Measurements from ENCODE around the gene BTBD9. TPM values are rescaled to one million over a fixed set of nuclear protein-coding genes. Genes with fewer than 3 reads are reported as not detected.

Gene BTBD9
- total and polyA plus RNA-seq, 2 donors (not counting 3 experiments of a cell fraction or from before 2014, with no cell fraction given): 4.9 to 15.0 TPM

DNA sequence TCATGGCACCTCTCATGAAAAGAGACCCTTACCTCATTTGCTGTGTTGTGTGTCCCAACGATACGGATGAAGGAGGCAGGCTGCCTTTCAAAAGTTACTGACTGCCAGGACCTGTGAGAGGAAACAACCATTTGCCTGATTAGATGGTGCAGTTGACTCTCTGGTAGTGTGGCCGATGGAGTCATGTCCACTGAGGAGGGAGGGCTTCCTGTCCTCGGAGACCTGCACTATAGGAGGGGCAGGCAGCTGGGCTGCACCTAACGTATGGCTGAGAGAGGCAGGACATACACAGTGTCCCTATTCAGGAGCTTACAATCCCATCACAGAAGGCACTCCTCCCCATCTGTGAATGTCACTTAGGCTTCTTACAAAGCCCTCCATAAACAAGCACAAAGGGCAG lies 447.2 kb downstream of the BTBD9 start:
- Histone ChIP-seq H4K20me1 (replicated peaks; ENCODE audit: control insufficient read depth, extremely low read depth, insufficient read depth, low read length) (no peaks in the 10 kb centered on the region), H3K79me2 (ENCODE audit: control insufficient read depth, insufficient read depth, low read length) (no peaks in the 10 kb centered on the region), H2AFZ (ENCODE audit: low read depth, low read length) (no peak overlapping the region), H3K27me3 (ENCODE audit: control insufficient read depth in 2 of 2, insufficient read depth in 2 of 2, low read length in 2 of 2) (no peaks in the 10 kb centered on the region), H3K4me1 (ENCODE audit: control insufficient read depth, extremely low read depth, insufficient read depth, low read length) (peaks cover 13% of the 10 kb centered on the region), H3K9me3 (replicated peaks; ENCODE audit: control insufficient read depth, insufficient read depth, low read length) (no peaks in the 10 kb centered on the region), H3K4me3 (replicated peaks in 1 of 3; ENCODE audit: insufficient read depth in 1 of 3, low read depth in 1 of 3, low read length in 3 of 3) (no peak overlapping the region), H3K4me2 (ENCODE audit: insufficient read depth, low read length) (no peak overlapping the region), H3K9ac (replicated peaks; ENCODE audit: extremely low read depth, insufficient read depth, low read length) (no peak overlapping the region), H3K9me1 (replicated peaks; ENCODE audit: control insufficient read depth, extremely low read depth, insufficient read depth, low read length) (no peaks in the 10 kb centered on the region), H3K27ac (ENCODE audit: insufficient read depth, low read depth, low read length) (no peak overlapping the region), H3K36me3 (ENCODE audit: control insufficient read depth in 2 of 2, extremely low read depth in 1 of 2, insufficient read depth in 2 of 2, low read length in 2 of 2) (no peaks in the 10 kb centered on the region)
- dilution Hi-C loops (cut with MboI; ENCODE audit: extremely low pct_ligation_motif_present, low sequenced_read_pairs) (no loop called here), intact Hi-C loops (cut with micrococcal nuclease) (loop anchor here (2.0 to 10.0 kb wide), 3 partner anchors 38 to 482 kb away; no protein-coding TSS in a partner anchor)
- TF ChIP-seq JUN (IDR thresholded peaks at IDR 0.05; ENCODE audit: borderline replicate concordance, insufficient read depth, insufficient read length, low read depth) (no peak), MYC (IDR thresholded peaks at IDR 0.05; ENCODE audit: low read depth, low read length) (no peak), FOS (IDR thresholded peaks at IDR 0.05; ENCODE audit: borderline replicate concordance, insufficient read depth, low read length) (no peak), GATA2 (IDR thresholded peaks at IDR 0.05; ENCODE audit: insufficient read depth, insufficient read length, low read depth, low read length) (no peak), EZH2 (IDR thresholded peaks at IDR 0.05; ENCODE audit: borderline replicate concordance, low read depth, low read length, severe bottlenecking) (no peak), POLR2AphosphoS5 (IDR thresholded peaks at IDR 0.05; ENCODE audit: insufficient read depth, low read depth, low read length) (no peak), POLR2A (IDR thresholded peaks at IDR 0.05; ENCODE audit: low read depth, low read length) (no peak)
- TF ChIP-seq, protein P1, sequence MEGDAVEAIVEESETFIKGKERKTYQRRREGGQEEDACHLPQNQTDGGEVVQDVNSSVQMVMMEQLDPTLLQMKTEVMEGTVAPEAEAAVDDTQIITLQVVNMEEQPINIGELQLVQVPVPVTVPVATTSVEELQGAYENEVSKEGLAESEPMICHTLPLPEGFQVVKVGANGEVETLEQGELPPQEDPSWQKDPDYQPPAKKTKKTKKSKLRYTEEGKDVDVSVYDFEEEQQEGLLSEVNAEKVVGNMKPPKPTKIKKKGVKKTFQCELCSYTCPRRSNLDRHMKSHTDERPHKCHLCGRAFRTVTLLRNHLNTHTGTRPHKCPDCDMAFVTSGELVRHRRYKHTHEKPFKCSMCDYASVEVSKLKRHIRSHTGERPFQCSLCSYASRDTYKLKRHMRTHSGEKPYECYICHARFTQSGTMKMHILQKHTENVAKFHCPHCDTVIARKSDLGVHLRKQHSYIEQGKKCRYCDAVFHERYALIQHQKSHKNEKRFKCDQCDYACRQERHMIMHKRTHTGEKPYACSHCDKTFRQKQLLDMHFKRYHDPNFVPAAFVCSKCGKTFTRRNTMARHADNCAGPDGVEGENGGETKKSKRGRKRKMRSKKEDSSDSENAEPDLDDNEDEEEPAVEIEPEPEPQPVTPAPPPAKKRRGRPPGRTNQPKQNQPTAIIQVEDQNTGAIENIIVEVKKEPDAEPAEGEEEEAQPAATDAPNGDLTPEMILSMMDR (IDR thresholded peaks at IDR 0.05; ENCODE audit: extremely low read depth in 1 of 2, insufficient read depth in 1 of 2, low read depth in 1 of 2, low read length in 2 of 2): no peak
- TF ChIP-seq, protein P2, sequence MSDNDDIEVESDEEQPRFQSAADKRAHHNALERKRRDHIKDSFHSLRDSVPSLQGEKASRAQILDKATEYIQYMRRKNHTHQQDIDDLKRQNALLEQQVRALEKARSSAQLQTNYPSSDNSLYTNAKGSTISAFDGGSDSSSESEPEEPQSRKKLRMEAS (IDR thresholded peaks at IDR 0.05; ENCODE audit: insufficient read depth, insufficient read length): no peak
- CTCF ChIA-PET: interaction anchor here (3.4 kb wide), 1 partner anchor 301 kb away, joined by 11 read pairs; no protein-coding TSS in a partner anchor
- BruUV-seq (replicated peaks): no TSS peak
- POLR2A ChIA-PET: no interaction called here
- FAIRE-seq (no peak), DNase-seq (ENCODE audit: low read depth, low spot score) (no peak)

Data from endothelial cell of umbilical vein (primary cell).